ENCODE measurements around the gene CD28. TPM values are rescaled to one million over a fixed set of nuclear protein-coding genes. Genes with fewer than 3 reads are reported as not detected.

Gene CD28
- total RNA-seq, 1 donor from 2014 or later = 0.77 TPM

DNA sequence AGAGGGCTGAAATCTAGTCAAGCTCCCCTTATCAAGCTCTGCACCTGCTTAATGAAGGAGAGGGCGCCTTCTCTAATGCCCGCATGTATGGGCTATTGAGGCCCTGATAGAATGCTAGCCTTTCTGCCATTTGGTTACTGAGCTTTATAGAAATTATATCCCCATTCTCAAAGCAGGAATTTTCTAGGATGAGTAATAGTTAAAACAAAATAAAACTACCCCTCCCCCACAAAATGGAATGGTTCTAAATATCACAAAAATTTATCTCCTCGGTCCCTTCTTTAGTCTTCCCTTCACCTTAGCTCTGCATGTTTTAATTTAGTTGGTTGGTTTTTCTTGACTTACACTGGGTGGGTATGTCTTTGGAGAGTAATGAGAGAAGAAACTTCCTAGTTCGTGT, 37.7 kb downstream of the CD28 start:
- Histone ChIP-seq H3K27ac (replicated peaks) (no peak overlapping the region), H3K27me3 (ENCODE audit: low read depth) (no peaks in the 10 kb centered on the region)
- intact Hi-C loops (cut with micrococcal nuclease) = no loop called here

GRCh38 chr2:203745267-203745666, 38.8 kb downstream of the CD28 start:
- intact Hi-C loops (cut with micrococcal nuclease) = no loop called here

More for the DNA sequence above, 37.7 kb downstream of the CD28 start:
- Histone ChIP-seq H3K4me1 (no peaks in the 10 kb centered on the region), H3K4me3 (no peak overlapping the region), H3K36me3 (no peaks in the 10 kb centered on the region), H3K9me3 (replicated peaks) (no peaks in the 10 kb centered on the region)
- no peak for DNase-seq
- TF ChIP-seq, protein P1, sequence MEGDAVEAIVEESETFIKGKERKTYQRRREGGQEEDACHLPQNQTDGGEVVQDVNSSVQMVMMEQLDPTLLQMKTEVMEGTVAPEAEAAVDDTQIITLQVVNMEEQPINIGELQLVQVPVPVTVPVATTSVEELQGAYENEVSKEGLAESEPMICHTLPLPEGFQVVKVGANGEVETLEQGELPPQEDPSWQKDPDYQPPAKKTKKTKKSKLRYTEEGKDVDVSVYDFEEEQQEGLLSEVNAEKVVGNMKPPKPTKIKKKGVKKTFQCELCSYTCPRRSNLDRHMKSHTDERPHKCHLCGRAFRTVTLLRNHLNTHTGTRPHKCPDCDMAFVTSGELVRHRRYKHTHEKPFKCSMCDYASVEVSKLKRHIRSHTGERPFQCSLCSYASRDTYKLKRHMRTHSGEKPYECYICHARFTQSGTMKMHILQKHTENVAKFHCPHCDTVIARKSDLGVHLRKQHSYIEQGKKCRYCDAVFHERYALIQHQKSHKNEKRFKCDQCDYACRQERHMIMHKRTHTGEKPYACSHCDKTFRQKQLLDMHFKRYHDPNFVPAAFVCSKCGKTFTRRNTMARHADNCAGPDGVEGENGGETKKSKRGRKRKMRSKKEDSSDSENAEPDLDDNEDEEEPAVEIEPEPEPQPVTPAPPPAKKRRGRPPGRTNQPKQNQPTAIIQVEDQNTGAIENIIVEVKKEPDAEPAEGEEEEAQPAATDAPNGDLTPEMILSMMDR (IDR thresholded peaks at IDR 0.05; ENCODE audit: borderline replicate concordance) = no peak

GRCh38 chr2:203748331-203749126, 42.1 kb downstream of the CD28 start:
- intact Hi-C loops (cut with micrococcal nuclease) = no loop called here
- H3K27me3 ChIP-seq (ENCODE audit: low read depth) = no peaks in the 10 kb centered on the region

More at GRCh38 chr2:203745267-203745666, 38.8 kb downstream of the CD28 start:
- Histone ChIP-seq H3K4me3 (no peak overlapping the region), H3K27ac (replicated peaks) (no peak overlapping the region), H3K9me3 (replicated peaks) (no peaks in the 10 kb centered on the region), H3K36me3 (no peaks in the 10 kb centered on the region), H3K27me3 (ENCODE audit: low read depth) (no peaks in the 10 kb centered on the region), H3K4me1 (no peaks in the 10 kb centered on the region)
- TF ChIP-seq, protein P1 (IDR thresholded peaks at IDR 0.05; ENCODE audit: borderline replicate concordance) = no peak
- no peak for DNase-seq

DNA sequence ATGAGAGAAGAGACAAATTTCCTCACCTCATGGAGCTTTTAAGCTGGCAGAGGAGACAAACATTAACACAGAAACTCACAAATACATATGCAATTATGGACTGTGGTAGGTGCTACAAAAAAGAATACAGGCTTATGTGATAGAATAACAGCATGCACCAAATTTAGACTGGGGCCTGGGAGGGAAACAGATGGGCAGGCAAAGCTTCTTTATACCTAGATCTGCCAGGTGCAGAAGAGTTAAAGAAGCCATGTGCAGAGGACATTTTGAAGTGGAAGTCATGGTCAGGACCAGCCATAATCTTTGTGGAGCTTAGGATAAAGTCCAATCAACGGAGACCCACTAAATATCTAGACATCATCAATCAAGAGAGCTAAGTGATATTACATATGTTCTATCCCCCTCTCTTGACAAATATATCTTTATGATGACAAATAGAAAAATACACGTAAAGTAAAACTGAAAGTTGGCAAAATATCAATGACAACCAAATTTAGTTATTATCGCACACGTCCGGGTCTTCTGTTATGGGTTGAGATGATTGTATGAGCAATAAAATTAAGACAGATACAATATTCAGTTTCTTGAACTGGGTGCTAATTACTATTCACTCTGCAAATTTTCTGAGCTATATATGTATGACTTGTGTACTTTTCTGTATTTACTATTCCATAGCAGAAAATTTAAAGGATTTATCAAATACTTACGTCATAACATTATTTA, 44.1 kb downstream of the CD28 start:
- Histone ChIP-seq H3K9me3 (replicated peaks) (peaks cover 8% of the 10 kb centered on the region), H3K27me3 (ENCODE audit: low read depth) (no peaks in the 10 kb centered on the region), H3K27ac (replicated peaks) (no peak overlapping the region), H3K4me3 (no peak overlapping the region), H3K36me3 (no peaks in the 10 kb centered on the region), H3K4me1 (no peaks in the 10 kb centered on the region)
- TF ChIP-seq, protein P1 (IDR thresholded peaks at IDR 0.05; ENCODE audit: borderline replicate concordance) = no peak
- no peak for DNase-seq
- intact Hi-C loops (cut with micrococcal nuclease) = no loop called here

More at GRCh38 chr2:203748331-203749126, 42.1 kb downstream of the CD28 start:
- TF ChIP-seq, protein P1 (IDR thresholded peaks at IDR 0.05; ENCODE audit: borderline replicate concordance) = no peak
- H3K4me1 ChIP-seq = no peaks in the 10 kb centered on the region
- H3K27ac ChIP-seq (replicated peaks) = no peak overlapping the region
- no peaks in the 10 kb centered on the region for H3K36me3 ChIP-seq
- H3K9me3 ChIP-seq (replicated peaks) = no peaks in the 10 kb centered on the region
- no peak overlapping the region for H3K4me3 ChIP-seq
- DNase-seq = no peak

DNA sequence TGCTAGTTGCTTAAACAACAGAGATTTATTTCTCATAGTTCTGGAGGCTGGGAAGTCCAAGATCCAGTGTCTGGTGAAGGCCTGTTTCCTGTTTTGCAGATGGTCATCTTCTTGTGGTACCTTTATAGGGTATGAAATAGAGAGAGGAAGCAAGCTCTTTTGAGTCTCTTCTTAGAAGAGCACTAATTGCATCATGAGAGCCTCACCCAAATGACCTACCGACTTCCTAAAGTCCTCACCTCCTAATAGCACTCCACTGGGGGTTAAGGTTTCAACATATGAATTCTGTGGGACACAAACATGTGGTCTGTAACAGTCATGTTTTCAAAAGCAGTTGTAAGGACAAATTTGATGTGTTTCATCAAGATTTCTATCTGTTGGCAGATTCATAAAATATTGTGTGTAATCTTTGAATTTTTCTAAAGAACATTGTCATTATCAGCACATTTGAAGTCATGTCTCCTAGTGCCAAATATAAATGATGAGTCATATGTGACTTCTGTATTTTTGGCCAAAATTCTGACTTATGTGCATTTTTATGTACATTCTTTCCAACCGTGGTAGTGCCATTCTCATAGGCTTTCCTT, 45.3 kb downstream of the CD28 start:
- no peak overlapping the region for H3K4me3 ChIP-seq

More for the DNA sequence above, 45.3 kb downstream of the CD28 start:
- Histone ChIP-seq H3K27me3 (ENCODE audit: low read depth) (no peaks in the 10 kb centered on the region), H3K27ac (replicated peaks) (no peak overlapping the region), H3K9me3 (replicated peaks) (peaks cover 21% of the 10 kb centered on the region), H3K4me1 (no peaks in the 10 kb centered on the region), H3K36me3 (no peaks in the 10 kb centered on the region)
- intact Hi-C loops (cut with micrococcal nuclease) = no loop called here
- DNase-seq = no peak
- TF ChIP-seq, protein P1 (IDR thresholded peaks at IDR 0.05; ENCODE audit: borderline replicate concordance) = no peak
